DOHH2 (cell line): Measurements from ENCODE around the gene ANKLE2.

Source experiments
- CTCF ChIP-seq: fragments of 200-600 bp; sonication (generic); IDR thresholded peaks from one replicate; pipeline ENCODE4 v1.5.1; 2014; ENCODE audit warnings: antibody characterized with exemption, mild to moderate bottlenecking, low read depth, low read length; ENCODE audit not compliant: poor library complexity, severe bottlenecking
- EZH2phosphoT487 ChIP-seq: fragments of 200-600 bp; sonication (generic); IDR thresholded peaks from 2 replicates; pipeline ENCODE4 v1.6.1; 2017; ENCODE audit warnings: borderline replicate concordance, mild to moderate bottlenecking, antibody characterized with exemption, low read length, moderate library complexity, mixed read lengths

GRCh38 chr12:132728502-132728901 lies 33.1 kb downstream of the ANKLE2 start:
- TF ChIP-seq CTCF = no peak
- TF ChIP-seq EZH2phosphoT487 = no peak
